Large intestine (tissue), 3 donors: ENCODE results near the gene PEX11G. TPM values are rescaled to one million over a fixed set of nuclear protein-coding genes. Genes with fewer than 3 reads are reported as not detected.
A peak's percentile ranks its signal among the peaks of the same experiment; 100 is the strongest.

Source experiments
- DNase-seq, 2 donors: peaks; one replicate each; pipeline versions ENCODE4 v3.0.0 to v3.0.0-alpha.2; 2013
- H3K27ac ChIP-seq: one replicate; pipeline ENCODE4 v1.5.1; 2013; ENCODE audit warnings: low read length
- H3K27me3 ChIP-seq: 2 replicates; pipeline ENCODE4 v1.6.1; 2013; ENCODE audit warnings: low read length; ENCODE audit not compliant: control insufficient read depth, insufficient read depth
- H3K36me3 ChIP-seq: 2 replicates; pipeline ENCODE4 v1.6.1; 2013; ENCODE audit warnings: low read length; ENCODE audit not compliant: control insufficient read depth, insufficient read depth
- H3K4me1 ChIP-seq: one replicate; pipeline ENCODE4 v1.6.1; 2013; ENCODE audit warnings: low read length; ENCODE audit not compliant: control insufficient read depth, insufficient read depth
- H3K4me3 ChIP-seq: one replicate; pipeline ENCODE4 v1.5.1; 2013; ENCODE audit warnings: low read length
- H3K9me3 ChIP-seq: one replicate; pipeline ENCODE4 v1.6.1; 2013; ENCODE audit warnings: mild to moderate bottlenecking, low read depth, low read length, moderate library complexity; ENCODE audit not compliant: control insufficient read depth
- WGBS: methylation state at CpG from one replicate; pipeline ENCODE4 v1.1.5; 2013; ENCODE audit warnings: low lambda C conversion rate; ENCODE audit not compliant: insufficient coverage; 5-methylcytosine and 5-hydroxymethylcytosine counted together
- polyA plus RNA-seq: library from polyadenylated mRNA; unstranded; fragments of 120-200 nt; gene quantifications from one replicate; pipeline ENCODE4 v1.2.1, GENCODE V29; 2013

The PEX11G gene
- polyA plus RNA-seq, 1 donor: 7.9 TPM

GRCh38 chr19:7528522-7529245 lies 39.8 kb upstream of the PEX11G start:
- WGBS: no CpG with 5 or more reads among the region's 32 CpGs
- Histone ChIP-seq H3K9me3 (no peaks in the 10 kb centered on the region), H3K4me1 (peaks cover 6% of the 10 kb centered on the region), H3K4me3 (no peak overlapping the region), H3K27me3 (no peaks in the 10 kb centered on the region), H3K36me3 (peaks cover 41% of the 10 kb centered on the region), H3K27ac (no peak overlapping the region)
- no peak for DNase-seq

DNA sequence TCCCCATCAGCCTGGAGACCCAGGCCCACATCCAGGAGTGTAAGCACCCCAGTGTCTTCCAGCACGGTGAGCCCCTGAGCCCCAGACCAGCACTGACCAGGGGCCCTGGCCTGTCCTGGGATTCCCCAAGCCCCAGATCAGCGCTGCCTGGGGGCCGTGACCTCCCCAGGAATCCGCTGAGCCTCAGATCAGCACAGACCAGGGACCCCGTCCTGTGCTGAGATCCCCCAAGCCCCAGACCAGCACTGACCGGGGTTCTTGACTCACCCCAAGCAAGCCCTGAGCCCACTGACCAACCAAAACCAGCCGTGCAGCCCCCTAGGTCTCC lies 39.3 kb upstream of the PEX11G start:
- WGBS: no CpG with 5 or more reads among the region's 7 CpGs
- Histone ChIP-seq H3K4me1 (peaks cover 6% of the 10 kb centered on the region), H3K27ac (no peak overlapping the region), H3K27me3 (no peaks in the 10 kb centered on the region), H3K9me3 (no peaks in the 10 kb centered on the region), H3K4me3 (no peak overlapping the region), H3K36me3 (peaks cover 41% of the 10 kb centered on the region)
- DNase-seq: no peak

GRCh38 chr19:7527516-7528191 lies 38.8 kb upstream of the PEX11G start:
- no CpG with 5 or more reads among the region's 25 CpGs for WGBS
- Histone ChIP-seq H3K36me3 (peaks cover 39% of the 10 kb centered on the region), H3K27me3 (no peaks in the 10 kb centered on the region), H3K4me1 (peaks cover 8% of the 10 kb centered on the region), H3K4me3 (no peak overlapping the region), H3K27ac (no peak overlapping the region), H3K9me3 (no peaks in the 10 kb centered on the region)
- no peak for DNase-seq

GRCh38 chr19:7526059-7526929 lies 37.5 kb upstream of the PEX11G start:
- Histone ChIP-seq H3K9me3 (no peaks in the 10 kb centered on the region), H3K4me3 (no peak overlapping the region), H3K36me3 (peaks cover 38% of the 10 kb centered on the region), H3K27ac (no peak overlapping the region), H3K27me3 (no peaks in the 10 kb centered on the region), H3K4me1 (peaks cover 15% of the 10 kb centered on the region)
- DNase-seq: no peak
- WGBS: no CpG with 5 or more reads among the region's 31 CpGs

DNA sequence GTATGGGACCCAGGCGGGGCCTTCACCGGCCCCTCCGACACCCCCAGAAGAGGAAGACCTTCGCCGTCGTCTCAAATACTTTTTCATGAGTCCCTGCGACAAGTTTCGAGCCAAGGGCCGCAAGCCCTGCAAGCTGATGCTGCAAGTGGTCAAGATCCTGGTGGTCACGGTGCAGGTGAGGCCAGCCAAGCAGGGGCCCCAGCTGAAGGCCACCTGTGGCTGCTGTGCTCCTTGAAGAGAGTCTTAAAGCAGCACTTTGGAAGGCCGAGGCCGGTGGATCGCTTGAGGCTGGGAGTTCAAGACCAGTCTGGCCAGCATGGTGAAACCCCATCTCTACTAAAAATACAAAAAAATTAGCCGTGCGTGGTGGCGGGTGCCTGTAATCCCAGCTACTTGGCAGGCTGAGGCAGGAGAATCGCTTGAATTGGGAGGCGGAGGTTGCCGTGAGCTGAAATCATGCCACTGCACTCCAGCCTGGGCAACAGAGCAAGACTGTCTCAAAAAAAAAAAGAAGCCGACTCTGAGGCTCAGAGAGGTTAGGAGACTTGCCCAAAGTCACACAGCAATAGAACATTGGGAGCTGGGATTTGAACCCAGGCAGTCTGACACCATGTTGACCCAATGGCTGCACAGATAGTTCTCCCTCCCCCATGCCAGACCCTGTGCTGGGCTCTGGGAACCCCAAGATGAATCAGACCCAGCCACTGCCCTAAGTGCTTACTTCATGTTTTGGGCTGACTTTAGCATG lies 36.3 kb upstream of the PEX11G start:
- Histone ChIP-seq H3K36me3 (peaks cover 39% of the 10 kb centered on the region), H3K4me3 (no peak overlapping the region), H3K27me3 (no peaks in the 10 kb centered on the region), H3K4me1 (peaks cover 15% of the 10 kb centered on the region), H3K27ac (no peak overlapping the region), H3K9me3 (peaks cover under 1% of the 10 kb centered on the region)
- no peak for DNase-seq
- WGBS: no CpG with 5 or more reads among the region's 20 CpGs

DNA sequence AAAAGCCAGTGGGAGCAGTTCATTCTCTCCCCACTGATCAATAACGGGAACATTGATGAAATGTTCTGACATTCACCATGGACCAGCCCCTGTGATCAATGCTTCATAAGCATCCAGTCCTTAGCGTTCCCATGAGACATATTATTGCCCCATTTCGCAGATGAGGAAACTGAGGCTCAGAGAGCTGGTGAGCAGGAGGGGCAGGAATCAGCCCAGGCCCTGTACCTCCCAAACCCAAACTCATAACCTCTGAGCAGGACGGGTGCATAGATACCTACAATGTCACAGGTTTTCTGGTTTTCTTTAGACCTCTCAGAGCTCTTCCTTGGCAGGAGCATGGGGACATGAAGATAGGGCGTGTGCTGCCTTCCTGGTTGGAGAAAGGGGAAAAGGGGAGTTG lies 35.7 kb upstream of the PEX11G start:
- Histone ChIP-seq H3K9me3 (peaks cover 5% of the 10 kb centered on the region), H3K27ac (no peak overlapping the region), H3K36me3 (peaks cover 34% of the 10 kb centered on the region), H3K4me1 (peaks cover 15% of the 10 kb centered on the region), H3K27me3 (no peaks in the 10 kb centered on the region), H3K4me3 (no peak overlapping the region)
- no CpG with 5 or more reads among the region's 5 CpGs for WGBS
- DNase-seq: no peak

GRCh38 chr19:7522923-7523667 lies 34.3 kb upstream of the PEX11G start:
- Histone ChIP-seq H3K4me3 (peak overlapping the region; percentile 75), H3K9me3 (peaks cover 5% of the 10 kb centered on the region), H3K27me3 (no peaks in the 10 kb centered on the region), H3K4me1 (peaks cover 15% of the 10 kb centered on the region), H3K27ac (peak overlapping the region; percentile 11), H3K36me3 (peaks cover 26% of the 10 kb centered on the region)
- WGBS: no CpG with 5 or more reads among the region's 23 CpGs
- peak in 1 of 2 donors; percentile 31 for DNase-seq

GRCh38 chr19:7522072-7522922 lies 33.5 kb upstream of the PEX11G start, which contains the start of gene MCOLN1:
Gene MCOLN1 (plus strand): TSS chr19:7522624. CDS start chr19:7522751, 127 bp downstream.
- H3K4me3 ChIP-seq: peak within 1 kb of the TSS; percentile 75
- peaks cover 25% of the 10 kb centered on the region for H3K36me3 ChIP-seq
- H3K27me3 ChIP-seq: no peaks in the 10 kb centered on the region
- H3K27ac ChIP-seq: peak within 1 kb of the TSS; percentile 11
- WGBS: no CpG with 5 or more reads among the region's 65 CpGs
- peaks cover 16% of the 10 kb centered on the region for H3K4me1 ChIP-seq
- peak; percentile 98 to 99 for DNase-seq
- H3K9me3 ChIP-seq: peaks cover 5% of the 10 kb centered on the region

DNA sequence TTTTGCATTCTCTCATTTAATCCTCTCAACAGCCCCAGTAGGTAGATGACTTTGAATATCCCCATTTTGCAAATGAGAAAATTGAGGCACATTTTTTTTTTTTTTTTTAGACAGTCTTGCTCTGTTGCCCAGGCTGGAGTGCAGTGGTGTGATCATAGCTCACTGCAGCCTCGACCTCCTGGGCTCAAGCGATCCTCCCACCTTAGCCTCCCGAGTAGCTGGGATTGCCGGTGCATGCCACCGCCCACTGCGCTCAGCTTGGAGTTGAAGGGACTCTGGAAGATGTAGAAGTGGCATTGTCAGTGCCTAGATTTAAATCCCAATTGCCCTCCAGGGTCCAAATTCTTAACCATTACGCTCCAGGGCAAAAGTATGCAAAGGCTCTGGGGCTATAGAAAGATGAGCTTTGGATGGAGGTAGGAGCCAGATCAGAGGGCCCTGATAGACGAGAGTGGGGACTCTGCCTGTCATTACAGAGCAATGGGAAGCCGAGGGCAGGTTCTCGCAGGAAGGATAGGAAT lies 32.8 kb upstream of the PEX11G start:
- H3K4me1 ChIP-seq: peaks cover 22% of the 10 kb centered on the region
- peaks cover 5% of the 10 kb centered on the region for H3K9me3 ChIP-seq
- peak overlapping the region; percentile 75 for H3K4me3 ChIP-seq
- no peaks in the 10 kb centered on the region for H3K27me3 ChIP-seq
- peaks cover 23% of the 10 kb centered on the region for H3K36me3 ChIP-seq
- no peak overlapping the region for H3K27ac ChIP-seq
- no peak for DNase-seq
- WGBS: 80% methylated on average over 1 of the region's 10 CpGs
